PC-9 (cell line): Measurements from ENCODE around the gene ENTHD1. TPM values are rescaled to one million over a fixed set of nuclear protein-coding genes. Genes with fewer than 3 reads are reported as not detected.
A peak's percentile ranks its signal among the peaks of the same experiment; 100 is the strongest.

ENCODE experiments used
- Bru-seq: library from RNA; stranded (reverse); fragments of 400-500 nt; gene quantifications from one replicate; lab custom pipeline; 2021; lab: Mats Ljungman, UMichigan
- BruChase-seq, 2 experiments: library from RNA; stranded (reverse); fragments of 400-500 nt; gene quantifications; one replicate each; lab custom pipeline; 2021; lab: Mats Ljungman, UMichigan
- BruUV-seq: library from RNA; stranded (reverse); fragments of 400-500 nt; replicated peaks from 2 replicates; lab custom pipeline; 2021; lab: Mats Ljungman, UMichigan
- CTCF ChIA-PET: fragments of 300-600 bp; sonication (Branson Sonifier 250); formaldehyde crosslinking; loops from one replicate; lab custom pipeline; 2022; ENCODE audit warnings: antibody characterized with exemption; lab: Charles Lee
- POLR2A ChIA-PET: fragments of 300-600 bp; sonication (Branson Sonifier 250); formaldehyde crosslinking; loops from one replicate; lab custom pipeline; 2022; ENCODE audit warnings: antibody characterized with exemption; ENCODE audit not compliant: unreplicated experiment; lab: Charles Lee
- DNase-seq, 2 experiments: peaks; one replicate each; pipeline versions ENCODE4 v3.0.0 to v3.0.0-alpha.2; 2015 to 2022; ENCODE audit warnings: mixed read lengths in 1 of 2
- H2AFZ ChIP-seq: fragments of 200-600 bp; sonication (generic); 2 replicates; pipeline ENCODE4 v1.8.1; 2017; ENCODE audit warnings: antibody characterized with exemption
- H3F3A ChIP-seq: fragments of 200-600 bp; sonication (generic); 2 replicates; pipeline ENCODE4 v1.8.1; 2017; ENCODE audit warnings: antibody characterized with exemption, mild to moderate bottlenecking, low read depth; ENCODE audit not compliant: insufficient read depth
- H3K27ac ChIP-seq: fragments of 200-600 bp; sonication (generic); 2 replicates; pipeline ENCODE4 v1.6.1; 2016; ENCODE audit warnings: mixed run types
- H3K27me3 ChIP-seq: fragments of 200-600 bp; sonication (generic); 2 replicates; pipeline ENCODE4 v1.6.1; 2016; ENCODE audit warnings: low read depth, mixed run types; ENCODE audit not compliant: insufficient read depth
- H3K36me3 ChIP-seq: fragments of 200-600 bp; sonication (generic); 2 replicates; pipeline ENCODE4 v1.6.1; 2016; ENCODE audit warnings: low read depth, mixed run types
- H3K4me1 ChIP-seq: fragments of 200-600 bp; sonication (generic); replicated peaks from 2 replicates; pipeline ENCODE4 v1.6.1; 2016; ENCODE audit warnings: mixed run types; ENCODE audit not compliant: insufficient read depth
- H3K4me2 ChIP-seq: fragments of 200-600 bp; sonication (generic); 2 replicates; pipeline ENCODE4 v1.6.1; 2017; ENCODE audit warnings: mixed run types
- H3K4me3 ChIP-seq: fragments of 200-600 bp; sonication (generic); 2 replicates; pipeline ENCODE4 v1.6.1; 2016; ENCODE audit warnings: mixed run types
- H3K79me2 ChIP-seq: fragments of 200-600 bp; sonication (generic); 2 replicates; pipeline ENCODE4 v1.6.1; 2017; ENCODE audit warnings: low read depth, mixed run types
- H3K9me2 ChIP-seq: fragments of 200-600 bp; sonication (generic); 2 replicates; pipeline ENCODE4 v1.8.1; 2017; ENCODE audit warnings: mild to moderate bottlenecking; ENCODE audit not compliant: insufficient read depth
- H3K9me3 ChIP-seq: fragments of 200-600 bp; sonication (generic); 2 replicates; pipeline ENCODE4 v1.8.1; 2016; ENCODE audit warnings: low read depth; ENCODE audit not compliant: insufficient read depth
- H4K20me1 ChIP-seq: fragments of 200-600 bp; sonication (generic); 2 replicates; pipeline ENCODE4 v1.8.1; 2017; ENCODE audit not compliant: insufficient read depth
- EZH2 ChIP-seq: fragments of 200-600 bp; sonication (generic); IDR thresholded peaks from 2 replicates; pipeline ENCODE4 v1.8.0; 2017; ENCODE audit warnings: antibody characterized with exemption, low read depth
- intact Hi-C: fragments of 100-400 bp; cut with micrococcal nuclease; formaldehyde crosslinking; loops from one replicate; pipeline ENCODE4 v1.10.0; 2022; ENCODE audit not compliant: unreplicated experiment
- long read RNA-seq: library from polyadenylated mRNA; stranded (forward); transcript quantifications from one replicate; pipeline ENCODE4 v2.0.0, GENCODE V29; 2022
- total RNA-seq: library from RNA; stranded (reverse); gene quantifications from 2 replicates; pipeline ENCODE4 v1.2.3, GENCODE V29; 2021
- TF ChIP-seq, protein P1 (sequence below): fragments of 200-600 bp; sonication (generic); conservative IDR thresholded peaks from 2 replicates; pipeline ENCODE4 v1.6.1; 2017; ENCODE audit warnings: mixed run types, antibody characterized with exemption, mild to moderate bottlenecking, moderate library complexity

Gene ENTHD1, protein sequence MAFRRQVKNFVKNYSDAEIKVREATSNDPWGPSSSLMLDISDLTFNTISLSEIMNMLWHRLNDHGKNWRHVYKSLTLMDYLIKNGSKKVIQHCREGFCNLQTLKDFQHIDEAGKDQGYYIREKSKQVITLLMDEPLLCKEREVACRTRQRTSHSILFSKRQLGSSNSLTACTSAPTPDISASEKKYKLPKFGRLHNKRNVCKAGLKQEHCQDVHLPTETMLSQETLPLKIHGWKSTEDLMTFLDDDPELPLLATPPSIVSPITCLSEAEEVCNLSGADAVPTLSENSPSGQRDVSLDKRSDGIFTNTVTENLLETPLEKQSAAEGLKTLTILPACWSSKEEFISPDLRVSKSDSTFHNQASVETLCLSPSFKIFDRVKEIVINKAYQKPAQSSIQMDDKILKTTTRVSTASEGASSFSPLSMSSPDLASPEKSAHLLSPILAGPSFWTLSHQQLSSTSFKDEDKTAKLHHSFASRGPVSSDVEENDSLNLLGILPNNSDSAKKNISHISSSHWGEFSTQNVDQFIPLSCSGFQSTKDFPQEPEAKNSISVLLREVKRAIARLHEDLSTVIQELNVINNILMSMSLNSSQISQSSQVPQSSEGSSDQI
- not detected in 2 replicates for total RNA-seq
- not detected for Bru-seq, nascent RNA
- percentile 1 among the genes with signal in this experiment for BruChase-seq, experiment 1, labeled RNA remaining after a 2-hour chase
- not detected for BruChase-seq, experiment 2, labeled RNA remaining after a 6-hour chase
- long read RNA-seq = 0 reads

DNA sequence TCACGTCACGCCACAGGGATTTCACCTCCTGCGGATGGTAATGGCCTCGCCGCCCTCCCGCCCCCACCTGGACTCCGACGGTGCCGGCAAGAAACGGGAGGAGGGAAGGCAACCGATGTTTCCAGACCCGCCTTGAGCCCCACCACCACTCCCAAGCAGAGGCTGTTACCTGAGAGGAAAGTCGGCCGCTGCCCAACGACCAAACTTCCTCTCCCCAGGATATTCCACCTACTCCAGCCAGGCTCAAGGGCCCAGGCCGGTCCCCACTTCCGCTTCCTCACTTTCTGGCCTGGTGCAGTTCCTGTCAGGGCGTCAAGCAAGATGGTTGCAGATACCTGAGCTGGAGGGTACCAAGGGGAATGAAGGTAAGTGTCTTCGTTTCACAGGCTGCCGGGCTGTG, at the start of gene ENTHD1:
Gene ENTHD1 (minus strand): TSS at position 235 of the 400 bp plus-strand sequence. CDS start 6,012 bp downstream, outside the sequence.
- POLR2A ChIA-PET = no interaction called here

DNA sequence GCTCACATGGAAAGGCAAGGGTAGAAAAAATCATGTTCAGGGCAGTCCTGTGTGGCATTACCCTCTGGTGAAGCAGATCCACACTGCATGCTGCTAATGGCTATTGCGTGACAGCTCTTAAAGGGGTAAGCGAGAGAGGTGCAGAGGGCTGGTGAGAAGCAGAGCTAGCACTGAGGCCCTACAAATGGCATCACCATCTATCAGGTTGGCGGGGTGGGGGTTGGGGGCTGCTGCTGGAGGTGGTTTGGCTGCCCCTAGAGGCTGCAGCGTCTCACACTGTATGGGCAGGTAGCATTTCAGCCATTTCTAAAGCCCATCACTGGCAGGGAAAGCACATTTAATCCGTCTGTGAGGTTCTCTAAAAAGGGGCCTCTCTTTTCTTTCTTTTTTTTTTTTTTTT, 49.8 kb upstream of the ENTHD1 start:
- no peak for TF ChIP-seq EZH2
- TF ChIP-seq, protein P1, sequence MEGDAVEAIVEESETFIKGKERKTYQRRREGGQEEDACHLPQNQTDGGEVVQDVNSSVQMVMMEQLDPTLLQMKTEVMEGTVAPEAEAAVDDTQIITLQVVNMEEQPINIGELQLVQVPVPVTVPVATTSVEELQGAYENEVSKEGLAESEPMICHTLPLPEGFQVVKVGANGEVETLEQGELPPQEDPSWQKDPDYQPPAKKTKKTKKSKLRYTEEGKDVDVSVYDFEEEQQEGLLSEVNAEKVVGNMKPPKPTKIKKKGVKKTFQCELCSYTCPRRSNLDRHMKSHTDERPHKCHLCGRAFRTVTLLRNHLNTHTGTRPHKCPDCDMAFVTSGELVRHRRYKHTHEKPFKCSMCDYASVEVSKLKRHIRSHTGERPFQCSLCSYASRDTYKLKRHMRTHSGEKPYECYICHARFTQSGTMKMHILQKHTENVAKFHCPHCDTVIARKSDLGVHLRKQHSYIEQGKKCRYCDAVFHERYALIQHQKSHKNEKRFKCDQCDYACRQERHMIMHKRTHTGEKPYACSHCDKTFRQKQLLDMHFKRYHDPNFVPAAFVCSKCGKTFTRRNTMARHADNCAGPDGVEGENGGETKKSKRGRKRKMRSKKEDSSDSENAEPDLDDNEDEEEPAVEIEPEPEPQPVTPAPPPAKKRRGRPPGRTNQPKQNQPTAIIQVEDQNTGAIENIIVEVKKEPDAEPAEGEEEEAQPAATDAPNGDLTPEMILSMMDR = 0 out of 2 replicates have a peak, but pooled peaks have one; percentile 8
- ChIA-PET CTCF (interaction anchor here (0.7 kb wide), 1 partner anchor 93 kb away, joined by 11 read pairs; no protein-coding TSS in a partner anchor), POLR2A (no interaction called here)
- Histone ChIP-seq H3K4me1 (no peaks in the 10 kb centered on the region), H3K79me2 (no peaks in the 10 kb centered on the region), H3K9me2 (no peaks in the 10 kb centered on the region), H4K20me1 (peaks cover 3% of the 10 kb centered on the region; the same call in 1 of the 2 replicates), H3K4me3 (no peak overlapping the region), H3K4me2 (no peak overlapping the region), H3K9me3 (no peaks in the 10 kb centered on the region), H3K27me3 (peaks cover 73% of the 10 kb centered on the region), H3F3A (no peaks in the 10 kb centered on the region), H3K36me3 (no peaks in the 10 kb centered on the region), H3K27ac (no peak overlapping the region), H2AFZ (no peak overlapping the region)
- no peak for DNase-seq
- no TSS peak for BruUV-seq
- intact Hi-C loops = no loop called here

More for the DNA sequence above, at the start of gene ENTHD1:
- Histone ChIP-seq H3K79me2 (no peaks in the 10 kb centered on the region), H3K27me3 (peaks cover 69% of the 10 kb centered on the region), H3K27ac (no peak within 1 kb of the TSS), H3K9me3 (no peaks in the 10 kb centered on the region), H3K36me3 (no peaks in the 10 kb centered on the region), H2AFZ (no peak within 1 kb of the TSS), H3F3A (no peaks in the 10 kb centered on the region), H3K4me2 (no peak within 1 kb of the TSS), H3K4me1 (no peaks in the 10 kb centered on the region), H4K20me1 (no peaks in the 10 kb centered on the region), H3K9me2 (no peaks in the 10 kb centered on the region), H3K4me3 (no peak within 1 kb of the TSS)
- CTCF ChIA-PET = no interaction called here
- intact Hi-C loops = no loop called here
- TF ChIP-seq, protein P1 = no peak
- no peak for TF ChIP-seq EZH2
- no peak for DNase-seq
- no TSS peak for BruUV-seq

DNA sequence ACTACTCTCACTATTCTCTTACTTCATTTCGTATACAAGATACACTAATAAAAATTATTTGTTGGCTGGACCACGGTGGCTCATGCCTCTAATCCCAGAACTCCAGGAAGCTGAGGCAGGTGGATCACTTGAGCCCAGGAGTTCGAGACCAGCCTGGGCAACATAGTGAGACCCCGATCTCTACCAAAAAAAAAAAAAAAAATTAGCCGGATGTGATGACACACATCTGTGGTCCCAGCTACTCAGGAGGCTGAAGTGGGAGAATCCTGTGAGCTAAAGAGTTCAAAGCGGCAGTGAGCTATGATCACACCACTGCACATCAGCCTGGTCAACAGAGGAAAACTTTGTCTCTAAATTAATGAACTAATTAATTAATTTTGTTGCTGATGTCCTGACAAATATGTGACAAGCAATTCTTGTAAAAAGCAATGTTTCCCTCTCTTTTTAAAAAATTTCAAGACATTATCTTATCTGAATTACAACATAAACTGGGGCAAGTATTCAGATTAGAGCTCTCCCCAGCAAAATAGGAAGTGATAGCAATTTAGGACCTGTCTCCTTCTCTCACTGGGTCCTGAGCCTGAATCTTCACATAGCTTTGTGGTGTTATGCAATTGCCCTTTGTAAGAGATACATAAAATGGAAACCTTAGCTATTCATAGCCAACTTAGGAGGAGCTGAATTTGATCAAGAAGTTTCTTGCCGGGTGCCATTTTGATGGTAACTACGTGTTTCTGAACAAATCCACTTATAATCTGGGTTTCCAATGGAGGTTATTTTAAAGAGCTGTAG, 49.1 kb upstream of the ENTHD1 start:
- no peaks in the 10 kb centered on the region for H3F3A ChIP-seq
- H3K27ac ChIP-seq = no peak overlapping the region
- no peak overlapping the region for H3K4me2 ChIP-seq
- H3K79me2 ChIP-seq = no peaks in the 10 kb centered on the region
- CTCF ChIA-PET = no interaction called here
- BruUV-seq = no TSS peak
- no peaks in the 10 kb centered on the region for H3K9me3 ChIP-seq
- no peak for DNase-seq
- peaks cover 3% of the 10 kb centered on the region; the same call in 1 of the 2 replicates for H4K20me1 ChIP-seq
- H3K36me3 ChIP-seq = no peaks in the 10 kb centered on the region
- no peaks in the 10 kb centered on the region for H3K9me2 ChIP-seq
- POLR2A ChIA-PET = interaction anchor here (0.6 kb wide), 1 partner anchor 383 kb away, joined by 3 read pairs; no protein-coding TSS in a partner anchor
- H3K4me3 ChIP-seq = no peak overlapping the region
- TF ChIP-seq, protein P1 = no peak
- TF ChIP-seq EZH2 = no peak
- intact Hi-C loops = no loop called here
- no peak overlapping the region for H2AFZ ChIP-seq
- H3K27me3 ChIP-seq = peaks cover 73% of the 10 kb centered on the region
- no peaks in the 10 kb centered on the region for H3K4me1 ChIP-seq
